HepG2 (cell line): Measurements from ENCODE around the gene NEURL1B. TPM values are rescaled to one million over a fixed set of nuclear protein-coding genes. Genes with fewer than 3 reads are reported as not detected.

Experiments used
- ATAC-seq: fragments of 200-7000 bp; cut with Tn5 transposase; 3 replicates; pipeline ENCODE4 v1.9.1; 2020; ENCODE audit warnings: mild to moderate bottlenecking, moderate library complexity
- BruUV-seq: library from RNA; stranded (reverse); fragments of 400-500 nt; replicated peaks from 2 replicates; lab custom pipeline; 2021; lab: Mats Ljungman, UMichigan
- CTCF ChIA-PET: fragments of 300-600 bp; formaldehyde crosslinking; extraction: SDS; loops from one replicate; lab custom pipeline; 2021; ENCODE audit warnings: low total read pairs, inconsistent platforms, low intra/inter-chr PET ratio; lab: Yijun Ruan, JAX
- POLR2A ChIA-PET: fragments of 350-600 bp; sonication (Branson Sonifier 250); formaldehyde crosslinking; loops from one replicate; lab custom pipeline; 2020; ENCODE audit warnings: antibody characterized with exemption, inconsistent platforms; lab: Yijun Ruan, JAX
- DNase-seq: peaks from one replicate; pipeline ENCODE4 v3.0.0-alpha.2; 2015; ENCODE audit warnings: low spot score
- FAIRE-seq: peaks from 3 replicates; lab custom pipeline; 2011; peaks lifted over from hg19 to GRCh38; lab: Jason Lieb, UNC
- H2AFZ ChIP-seq: one replicate; pipeline ENCODE4 v1.6.1; 2011; ENCODE audit warnings: low read length, inconsistent platforms
- H3K27ac ChIP-seq: fragments of 300-600 bp; 3 replicates; pipeline ENCODE4 v1.8.0; 2011; ENCODE audit warnings: mixed run types, mild to moderate bottlenecking, mixed read lengths, low read length, inconsistent platforms; ENCODE audit not compliant: insufficient read depth; ENCODE audit errors: extremely low read length
- H3K27me3 ChIP-seq, 2 experiments: fragments of 200-600 bp in 1 of 2; 2 replicates in 1 of 2; 3 replicates in 1 of 2; pipeline versions ENCODE4 v1.6.0 to v1.8.0; 2011; ENCODE audit warnings: low read length in 2 of 2, mild to moderate bottlenecking in 2 of 2, moderate library complexity in 2 of 2, inconsistent platforms in 1 of 2; ENCODE audit not compliant: insufficient read depth in 2 of 2, control insufficient read depth in 1 of 2
- H3K36me3 ChIP-seq, 2 experiments: fragments of 200-600 bp in 1 of 2; replicated peaks in 1 of 2; 2 replicates in 1 of 2; 3 replicates in 1 of 2; pipeline versions ENCODE4 v1.5.1 to v1.8.0; 2011; ENCODE audit warnings: low read length in 2 of 2, inconsistent platforms in 1 of 2; ENCODE audit not compliant: insufficient read depth in 2 of 2, control insufficient read depth in 1 of 2
- H3K4me1 ChIP-seq: 2 replicates; pipeline ENCODE4 v1.5.1; 2012; ENCODE audit warnings: low read length, inconsistent platforms; ENCODE audit not compliant: insufficient read depth
- H3K4me2 ChIP-seq: 2 replicates; pipeline ENCODE4 v1.6.0; 2011; ENCODE audit warnings: low read depth, low read length, inconsistent platforms
- H3K4me3 ChIP-seq, 3 experiments: fragments of 200-600 bp in 1 of 3; sonication (generic), shearing (Covaris generic) in 1 of 3; replicated peaks in 1 of 3; 2 replicates each; pipeline ENCODE4 v1.5.1; 2011 to 2016; ENCODE audit warnings: low read length in 3 of 3, inconsistent platforms in 2 of 3, low read depth in 2 of 3, mild to moderate bottlenecking in 2 of 3, control low read depth in 1 of 3, mixed read lengths in 1 of 3; ENCODE audit not compliant: insufficient read depth in 1 of 3
- H3K79me2 ChIP-seq: one replicate; pipeline ENCODE4 v1.6.1; 2011; ENCODE audit warnings: low read length, inconsistent platforms; ENCODE audit not compliant: insufficient read depth
- H3K9ac ChIP-seq: 2 replicates; pipeline ENCODE4 v1.6.0; 2011; ENCODE audit warnings: mild to moderate bottlenecking, low read depth, low read length, inconsistent platforms; ENCODE audit not compliant: insufficient read depth
- H3K9me3 ChIP-seq: 2 replicates; pipeline ENCODE4 v1.5.1; 2012; ENCODE audit warnings: mild to moderate bottlenecking, low read length
- H4K20me1 ChIP-seq: 2 replicates; pipeline ENCODE4 v1.6.0; 2011; ENCODE audit warnings: inconsistent platforms, mild to moderate bottlenecking, low read length, moderate library complexity; ENCODE audit not compliant: insufficient read depth
- DBP ChIP-seq: sonication (generic); formaldehyde crosslinking; IDR thresholded peaks from 2 replicates; pipeline ENCODE4 v1.4.0; 2020; ENCODE audit warnings: missing genetic modification reagents; ENCODE audit errors: not compliant biosample characterization
- FOSL2 ChIP-seq: sonication (generic); formaldehyde crosslinking; IDR thresholded peaks from 2 replicates; pipeline ENCODE4 v1.4.0; 2020; ENCODE audit warnings: missing genetic modification reagents
- HNRNPUL1 ChIP-seq: fragments of 200-400 bp; formaldehyde crosslinking; IDR thresholded peaks from 2 replicates; pipeline ENCODE4 v1.6.1; 2017; ENCODE audit warnings: low read depth, mild to moderate bottlenecking, low read length, moderate library complexity
- NKX3-1 ChIP-seq: sonication (generic); formaldehyde crosslinking; IDR thresholded peaks from 2 replicates; pipeline ENCODE4 v1.5.0; 2020; ENCODE audit warnings: missing genetic modification reagents
- RCOR2 ChIP-seq: IDR thresholded peaks from 2 replicates; pipeline ENCODE4 v1.6.1; 2016; ENCODE audit warnings: missing biosample characterization, missing genetic modification reagents
- ZNF407 ChIP-seq: sonication (generic); formaldehyde crosslinking; IDR thresholded peaks from one replicate; pipeline ENCODE4 v1.5.1; 2020; ENCODE audit warnings: mild to moderate bottlenecking, missing genetic modification reagents; ENCODE audit errors: not compliant biosample characterization
- ZNF580 ChIP-seq: IDR thresholded peaks from 2 replicates; pipeline ENCODE4 v1.6.1; 2016; ENCODE audit warnings: low read depth, borderline replicate concordance
- ZNF770 ChIP-seq: sonication (generic); formaldehyde crosslinking; IDR thresholded peaks from 2 replicates; pipeline ENCODE4 v1.5.0; 2020; ENCODE audit warnings: mild to moderate bottlenecking, missing genetic modification reagents
- ZSCAN20 ChIP-seq: sonication (generic); formaldehyde crosslinking; IDR thresholded peaks from 2 replicates; pipeline ENCODE4 v1.4.0; 2020; ENCODE audit warnings: missing genetic modification reagents, mild to moderate bottlenecking, borderline replicate concordance
- ZSCAN30 ChIP-seq: sonication (generic); formaldehyde crosslinking; IDR thresholded peaks from 2 replicates; pipeline ENCODE4 v1.5.0; 2020; ENCODE audit warnings: mild to moderate bottlenecking, missing genetic modification reagents
- WGBS: methylation state at CpG from one replicate; pipeline ENCODE4 v1.1.6; 2017; ENCODE audit warnings: low lambda C conversion rate; 5-methylcytosine and 5-hydroxymethylcytosine counted together
- in situ Hi-C: cut with HindIII; loops from 2 replicates; pipeline ENCODE4 v1.10.0; 2017; ENCODE audit warnings: low pct_unique_long_range_greater_than_20kb; ENCODE audit not compliant: extremely low pct_ligation_motif_present
- intact Hi-C: fragments of 100-400 bp; cut with micrococcal nuclease; formaldehyde crosslinking; loops from one replicate; pipeline ENCODE4 v1.10.0; 2022; ENCODE audit not compliant: unreplicated experiment
- polyA plus RNA-seq, 8 experiments: library from polyadenylated mRNA; depleted of rRNA in 3 of 8; stranded (reverse) in 7 of 8; unstranded in 1 of 8; fragments of >200 nt; fragmentation: Illumina TruSeq in 4 of 8; extraction: Trizol in 4 of 8; gene quantifications; 2 replicates each; pipeline versions ENCODE4 v1.2.1 to v1.2.3, GENCODE V29; 2011 to 2016; ENCODE audit warnings: low read depth in 4 of 8, missing spikeins in 1 of 8, mixed read lengths in 1 of 8; ENCODE audit not compliant: insufficient read depth in 1 of 8
- total RNA-seq, 5 experiments: library from RNA; depleted of rRNA; stranded (reverse); fragments of >200 nt; fragmentation: Illumina TruSeq; extraction: Trizol; gene quantifications; 2 replicates each; pipeline ENCODE4 v1.2.3, GENCODE V29; 2016; ENCODE audit warnings: low read depth in 1 of 5

NEURL1B gene
- total and polyA plus RNA-seq, 2 of the 13 experiments (the other 11 are each of a cell fraction or from before 2014, with no cell fraction given) = 0.09 to 0.13 TPM

GRCh38 chr5:172720655-172721054 is 79.6 kb downstream of the NEURL1B start (continued):
- TF ChIP-seq ZSCAN20 (CRISPR knock-in tag) (no peak), DBP (CRISPR knock-in tag) (no peak), ZNF580 (no peak), NKX3-1 (CRISPR knock-in tag) (no peak), FOSL2 (CRISPR knock-in tag) (no peak), RCOR2 (CRISPR knock-in tag) (no peak), ZNF770 (no peak)

- DNase-seq = no peak
- H3K9me3 ChIP-seq = no peaks in the 10 kb centered on the region
- no peak overlapping the region for H3K4me2 ChIP-seq
- peaks cover 63% of the 10 kb centered on the region for H3K4me1 ChIP-seq
- intact Hi-C loops (no loop called here), in situ Hi-C loops (loop anchor here (25.0 kb wide), 1 partner anchor 416 kb away; the partner anchor contains the start of gene BNIP1)
- WGBS = 32% methylated on average over 9 of the region's 17 CpGs
- BruUV-seq = no TSS peak
- ATAC-seq = no peak
- no peak overlapping the region for H3K9ac ChIP-seq
- no peaks in the 10 kb centered on the region for H4K20me1 ChIP-seq
- no peak overlapping the region for H3K27ac ChIP-seq
- no peak overlapping the region for H3K4me3 ChIP-seq
- no peak overlapping the region for H2AFZ ChIP-seq
- H3K27me3 ChIP-seq = peaks cover 4 to 24% of the 10 kb centered on the region in 2 experiments; a peak in 3 of 5 replicates
- H3K36me3 ChIP-seq = no peaks in the 10 kb centered on the region
- no peaks in the 10 kb centered on the region for H3K79me2 ChIP-seq
- no peak for FAIRE-seq
- ChIA-PET POLR2A (no interaction called here), CTCF (no interaction called here)
- TF ChIP-seq ZSCAN30 (CRISPR knock-in tag) = no peak
- TF ChIP-seq ZNF407 (CRISPR knock-in tag) = no peak
- TF ChIP-seq HNRNPUL1 = no peak
Observed at GRCh38 chr5:172721455-172722326, 80.6 kb downstream of the NEURL1B start.
